DOHH2 (cell line): ENCODE results near the gene UBE2G2.

Source experiments
- H3F3A ChIP-seq: fragments of 200-600 bp; sonication (generic), shearing (Covaris generic); 2 replicates; pipeline ENCODE4 v1.6.0; 2016; ENCODE audit warnings: antibody characterized with exemption, mild to moderate bottlenecking; ENCODE audit not compliant: control insufficient read depth, insufficient read depth
- H3K27ac ChIP-seq: fragments of 200-600 bp; sonication (generic); 2 replicates; pipeline ENCODE4 v1.5.1; 2014; ENCODE audit warnings: low read depth, mild to moderate bottlenecking, low read length, moderate library complexity
- H3K27me3 ChIP-seq: fragments of 200-600 bp; sonication (generic); 2 replicates; pipeline ENCODE4 v1.6.1; 2014; ENCODE audit warnings: mild to moderate bottlenecking, low read length, mixed read lengths; ENCODE audit not compliant: control insufficient read depth
- H3K36me3 ChIP-seq: fragments of 200-600 bp; sonication (generic); 2 replicates; pipeline ENCODE4 v1.6.1; 2014; ENCODE audit warnings: mild to moderate bottlenecking, low read length, moderate library complexity, mixed read lengths; ENCODE audit not compliant: control insufficient read depth
- H3K4me1 ChIP-seq: fragments of 200-600 bp; sonication (generic); 2 replicates; pipeline ENCODE4 v1.6.1; 2014; ENCODE audit warnings: mild to moderate bottlenecking, low read length, mixed read lengths; ENCODE audit not compliant: control insufficient read depth
- H3K4me2 ChIP-seq: fragments of 200-600 bp; sonication (generic); 2 replicates; pipeline ENCODE4 v1.6.0; 2014; ENCODE audit warnings: mild to moderate bottlenecking, low read length, moderate library complexity
- H3K4me3 ChIP-seq: fragments of 200-600 bp; sonication (generic); 2 replicates; pipeline ENCODE4 v1.5.1; 2014; ENCODE audit warnings: mild to moderate bottlenecking, low read length, mixed read lengths
- H3K79me2 ChIP-seq: fragments of 200-600 bp; sonication (generic); 2 replicates; pipeline ENCODE4 v1.6.1; 2014; ENCODE audit warnings: mild to moderate bottlenecking, low read length, mixed read lengths; ENCODE audit not compliant: control insufficient read depth
- H3K9me2 ChIP-seq: fragments of 200-600 bp; sonication (generic); replicated peaks from 2 replicates; pipeline ENCODE4 v1.6.1; 2014; ENCODE audit warnings: mild to moderate bottlenecking, low read length, mixed read lengths; ENCODE audit not compliant: control insufficient read depth
- H3K9me3 ChIP-seq: fragments of 200-600 bp; sonication (generic); 2 replicates; pipeline ENCODE4 v1.6.1; 2014; ENCODE audit warnings: antibody characterized with exemption, low read length, mixed read lengths; ENCODE audit not compliant: control insufficient read depth, insufficient read depth
- H4K20me1 ChIP-seq: fragments of 200-600 bp; sonication (generic); 2 replicates; pipeline ENCODE4 v1.6.0; 2014; ENCODE audit warnings: low read depth, mild to moderate bottlenecking, antibody characterized with exemption, low read length, moderate library complexity; ENCODE audit not compliant: control insufficient read depth, insufficient read depth
- EZH2phosphoT487 ChIP-seq: fragments of 200-600 bp; sonication (generic); IDR thresholded peaks from 2 replicates; pipeline ENCODE4 v1.6.1; 2017; ENCODE audit warnings: borderline replicate concordance, mild to moderate bottlenecking, antibody characterized with exemption, low read length, moderate library complexity, mixed read lengths
- TF ChIP-seq, protein P1 (sequence below): fragments of 200-600 bp; sonication (generic); IDR thresholded peaks from one replicate; pipeline ENCODE4 v1.5.1; 2014; ENCODE audit warnings: antibody characterized with exemption, mild to moderate bottlenecking, low read depth, low read length; ENCODE audit not compliant: poor library complexity, severe bottlenecking

The UBE2G2 gene

GRCh38 chr21:44817506-44817880 is 15.9 kb upstream of the UBE2G2 start:
- peaks cover 12% of the 10 kb centered on the region for H3K4me1 ChIP-seq
- H3K36me3 ChIP-seq: no peaks in the 10 kb centered on the region
- peak overlapping the region; percentile 43 for H3K27ac ChIP-seq
- peak overlapping the region; percentile 83 for H3K4me3 ChIP-seq
- peaks cover 16% of the 10 kb centered on the region; the same call in 1 of the 2 replicates for H4K20me1 ChIP-seq
- peak overlapping the region; percentile 55 for H3K4me2 ChIP-seq
- TF ChIP-seq, protein P1, sequence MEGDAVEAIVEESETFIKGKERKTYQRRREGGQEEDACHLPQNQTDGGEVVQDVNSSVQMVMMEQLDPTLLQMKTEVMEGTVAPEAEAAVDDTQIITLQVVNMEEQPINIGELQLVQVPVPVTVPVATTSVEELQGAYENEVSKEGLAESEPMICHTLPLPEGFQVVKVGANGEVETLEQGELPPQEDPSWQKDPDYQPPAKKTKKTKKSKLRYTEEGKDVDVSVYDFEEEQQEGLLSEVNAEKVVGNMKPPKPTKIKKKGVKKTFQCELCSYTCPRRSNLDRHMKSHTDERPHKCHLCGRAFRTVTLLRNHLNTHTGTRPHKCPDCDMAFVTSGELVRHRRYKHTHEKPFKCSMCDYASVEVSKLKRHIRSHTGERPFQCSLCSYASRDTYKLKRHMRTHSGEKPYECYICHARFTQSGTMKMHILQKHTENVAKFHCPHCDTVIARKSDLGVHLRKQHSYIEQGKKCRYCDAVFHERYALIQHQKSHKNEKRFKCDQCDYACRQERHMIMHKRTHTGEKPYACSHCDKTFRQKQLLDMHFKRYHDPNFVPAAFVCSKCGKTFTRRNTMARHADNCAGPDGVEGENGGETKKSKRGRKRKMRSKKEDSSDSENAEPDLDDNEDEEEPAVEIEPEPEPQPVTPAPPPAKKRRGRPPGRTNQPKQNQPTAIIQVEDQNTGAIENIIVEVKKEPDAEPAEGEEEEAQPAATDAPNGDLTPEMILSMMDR: no peak
- TF ChIP-seq EZH2phosphoT487: no peak
- peaks cover 6% of the 10 kb centered on the region; the same call in 1 of the 2 replicates for H3K9me3 ChIP-seq
- H3K79me2 ChIP-seq: peaks cover 50% of the 10 kb centered on the region
- no peaks in the 10 kb centered on the region; the same call in 1 of the 2 replicates for H3K27me3 ChIP-seq
- H3K9me2 ChIP-seq: no peaks in the 10 kb centered on the region
- no peaks in the 10 kb centered on the region for H3F3A ChIP-seq

- TF ChIP-seq EZH2phosphoT487: no peak
- TF ChIP-seq, protein P1: no peak
- Histone ChIP-seq H4K20me1 (peaks cover 16% of the 10 kb centered on the region; the same call in 1 of the 2 replicates), H3K4me1 (peaks cover 12% of the 10 kb centered on the region)
Observed at GRCh38 chr21:44816761-44817505, 15.3 kb upstream of the UBE2G2 start.

DNA sequence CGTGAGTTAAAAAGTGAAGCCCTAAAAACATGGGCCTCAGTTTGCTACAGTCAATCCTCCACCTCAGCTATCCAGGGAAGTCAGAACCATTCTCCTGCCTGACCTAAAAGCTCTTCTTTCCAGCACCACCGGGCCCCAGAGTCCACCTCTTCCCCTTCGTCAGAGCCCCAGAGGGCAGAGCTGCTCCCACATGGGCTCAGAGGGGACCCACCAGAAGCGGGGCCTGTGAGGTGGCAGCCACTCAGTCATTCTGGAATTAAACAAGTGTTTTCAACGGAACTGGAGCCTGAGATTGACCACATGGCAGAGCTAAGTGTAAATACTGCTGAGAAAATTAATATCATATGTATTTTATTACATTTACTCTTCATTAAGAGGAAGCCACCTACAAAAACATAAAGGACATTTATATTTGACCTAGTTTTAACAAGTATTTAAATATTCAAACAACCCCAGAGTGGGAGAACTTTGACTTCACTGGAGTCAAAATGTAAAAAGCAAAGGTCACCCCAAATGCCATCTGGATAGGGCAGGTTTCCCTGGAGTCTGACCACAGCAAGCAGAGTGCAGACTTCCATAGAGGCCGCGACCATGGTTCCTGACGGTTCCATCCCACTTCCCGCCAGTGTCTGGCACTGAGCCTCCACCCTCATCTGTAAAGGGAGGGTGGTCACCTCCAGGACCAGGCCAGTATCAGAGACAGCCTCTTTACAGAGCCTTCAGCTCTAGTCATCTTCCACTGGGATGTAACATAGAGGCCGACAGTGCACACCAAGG is 14.4 kb upstream of the UBE2G2 start:
- Histone ChIP-seq H4K20me1 (peaks cover 16% of the 10 kb centered on the region; the same call in 1 of the 2 replicates), H3K4me1 (peaks cover 12% of the 10 kb centered on the region), H3K27ac (no peak overlapping the region), H3K9me2 (no peaks in the 10 kb centered on the region), H3K79me2 (peaks cover 59% of the 10 kb centered on the region), H3K9me3 (no peaks in the 10 kb centered on the region), H3K4me3 (no peak overlapping the region), H3K36me3 (peaks cover 5% of the 10 kb centered on the region; the same call in 1 of the 2 replicates), H3K27me3 (no peaks in the 10 kb centered on the region; the same call in 1 of the 2 replicates), H3F3A (no peaks in the 10 kb centered on the region), H3K4me2 (no peak overlapping the region)
- TF ChIP-seq, protein P1: no peak
- no peak for TF ChIP-seq EZH2phosphoT487

More at GRCh38 chr21:44816761-44817505, 15.3 kb upstream of the UBE2G2 start:
- Histone ChIP-seq H3K79me2 (peaks cover 52% of the 10 kb centered on the region), H3K9me2 (no peaks in the 10 kb centered on the region), H3K36me3 (no peaks in the 10 kb centered on the region), H3K27ac (no peak overlapping the region), H3K9me3 (peaks cover 4% of the 10 kb centered on the region; the same call in 1 of the 2 replicates), H3F3A (no peaks in the 10 kb centered on the region), H3K27me3 (no peaks in the 10 kb centered on the region; the same call in 1 of the 2 replicates), H3K4me2 (peak overlapping the region; percentile 55), H3K4me3 (peak overlapping the region; percentile 83)
